Activated T-helper 17 cell treated with anti-CD3 and anti-CD28 coated beads, Interleukin-2, amount 50 U/mL, for 72 hours (primary cell): Measurements from ENCODE around the gene SLC36A1. TPM values are rescaled to one million over a fixed set of nuclear protein-coding genes. Genes with fewer than 3 reads are reported as not detected.

Experiments used
- ATAC-seq: fragments of 150-1000 bp; cut with Tn5 transposase; replicated peaks from 2 replicates; pipeline ENCODE4 v1.10.0; 2021; ENCODE audit warnings: mild to moderate bottlenecking, moderate library complexity
- H3K27ac Mint-ChIP-seq: one replicate; pipeline ENCODE4 v1.8.0; 2022; ENCODE audit warnings: mixed read lengths
- H3K27me3 Mint-ChIP-seq: one replicate; pipeline ENCODE4 v1.8.0; 2022; ENCODE audit warnings: mixed read lengths
- H3K36me3 Mint-ChIP-seq: one replicate; pipeline ENCODE4 v1.8.0; 2022; ENCODE audit warnings: low read depth, mild to moderate bottlenecking, mixed read lengths
- H3K4me1 Mint-ChIP-seq: one replicate; pipeline ENCODE4 v1.8.0; 2022; ENCODE audit warnings: mixed read lengths
- H3K4me3 Mint-ChIP-seq: one replicate; pipeline ENCODE4 v1.8.0; 2022; ENCODE audit warnings: mild to moderate bottlenecking, mixed read lengths
- H3K9me3 Mint-ChIP-seq: one replicate; pipeline ENCODE4 v1.8.0; 2022; ENCODE audit warnings: mixed read lengths
- total RNA-seq, 2 donors: library from RNA; stranded (reverse); gene quantifications; one replicate each; pipeline ENCODE4 v1.2.3, GENCODE V29; 2022

SLC36A1 gene
- total RNA-seq, 2 donors from 2014 or later: 5.6 TPM

GRCh38 chr5:151434570-151435237, 12.7 kb upstream of the SLC36A1 start:
- ATAC-seq: no peak
- Mint-ChIP-seq H3K27me3 (peaks cover 19% of the 10 kb centered on the region), H3K4me1 (no peaks in the 10 kb centered on the region), H3K4me3 (no peak overlapping the region), H3K36me3 (no peaks in the 10 kb centered on the region), H3K9me3 (no peaks in the 10 kb centered on the region), H3K27ac (no peak overlapping the region)

DNA sequence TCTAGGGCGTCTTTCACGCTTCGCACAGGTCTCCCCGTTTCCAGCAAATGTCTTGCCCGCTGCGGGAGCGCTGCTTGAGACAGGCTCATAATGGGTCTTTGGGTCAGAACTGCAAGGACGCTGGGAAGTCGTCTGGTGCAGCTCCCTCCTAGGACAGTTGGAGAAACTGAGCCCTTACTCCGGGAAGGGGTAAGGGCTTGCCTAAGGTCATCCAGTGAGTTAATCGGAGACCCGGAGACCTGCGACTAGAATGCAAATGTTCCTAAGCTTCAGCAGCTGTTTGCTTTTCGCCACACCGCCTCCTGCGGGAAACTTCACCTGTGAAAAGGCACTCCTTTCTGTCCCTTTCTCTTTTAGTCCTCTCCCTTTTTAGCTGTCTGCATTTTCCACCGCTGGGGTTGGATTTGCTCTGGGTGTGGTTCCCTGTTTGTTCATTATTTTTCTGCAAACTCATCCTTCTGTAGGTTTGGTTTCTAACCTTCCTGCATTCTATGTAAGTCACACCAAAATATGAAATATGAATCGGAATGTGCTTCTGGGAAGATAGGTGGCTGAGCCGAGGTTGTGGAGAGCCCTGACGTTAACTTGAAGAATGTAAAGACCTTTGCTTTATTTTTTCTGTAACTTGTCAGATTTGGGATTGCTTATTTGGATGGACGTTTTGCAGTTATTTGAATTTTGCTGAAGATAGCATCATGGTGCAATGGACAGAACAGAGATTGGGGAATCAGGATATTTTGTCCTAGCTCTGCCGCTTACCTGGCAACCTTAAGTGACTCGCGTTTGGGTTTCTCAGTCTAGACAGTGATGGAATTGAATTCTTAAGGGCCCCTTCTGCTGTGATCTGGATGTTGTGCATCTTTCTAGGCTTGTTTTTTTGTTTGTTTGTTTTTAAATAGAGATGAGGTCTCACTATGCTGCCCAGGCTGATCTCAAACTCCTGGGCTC, 909 bp downstream of the SLC36A1 start:
- Mint-ChIP-seq H3K4me3 (peak overlapping the region; percentile 88), H3K27ac (peak overlapping the region; percentile 88), H3K9me3 (no peaks in the 10 kb centered on the region), H3K36me3 (peaks cover 10% of the 10 kb centered on the region), H3K4me1 (peaks cover 24% of the 10 kb centered on the region), H3K27me3 (peaks cover 11% of the 10 kb centered on the region)
- peak; percentile 4 for ATAC-seq

DNA sequence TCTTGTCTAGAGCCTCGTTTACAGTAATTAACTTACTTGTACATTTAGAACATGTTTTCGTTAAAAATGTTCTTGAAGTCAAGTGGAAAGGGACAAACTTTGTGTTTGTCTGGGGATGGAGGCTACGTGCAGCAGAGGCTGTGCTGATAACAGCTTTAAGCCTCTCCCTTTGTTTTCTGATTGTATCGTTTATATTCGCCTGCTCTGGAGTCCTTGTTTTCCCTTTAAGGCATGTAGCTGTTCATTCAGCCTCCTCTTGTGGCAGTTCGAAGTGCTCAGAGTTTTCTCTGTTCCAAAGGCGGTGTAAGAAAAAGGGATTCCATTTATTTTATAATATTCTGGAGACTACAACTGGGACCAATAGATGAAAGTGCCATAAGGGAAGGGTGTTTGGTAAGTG, 1.9 kb downstream of the SLC36A1 start:
- H3K27ac Mint-ChIP-seq: no peak overlapping the region
- peaks cover 10% of the 10 kb centered on the region for H3K36me3 Mint-ChIP-seq
- H3K4me1 Mint-ChIP-seq: peaks cover 24% of the 10 kb centered on the region
- peak overlapping the region; percentile 88 for H3K4me3 Mint-ChIP-seq
- no peaks in the 10 kb centered on the region for H3K9me3 Mint-ChIP-seq
- no peak for ATAC-seq
- peaks cover 7% of the 10 kb centered on the region for H3K27me3 Mint-ChIP-seq

DNA sequence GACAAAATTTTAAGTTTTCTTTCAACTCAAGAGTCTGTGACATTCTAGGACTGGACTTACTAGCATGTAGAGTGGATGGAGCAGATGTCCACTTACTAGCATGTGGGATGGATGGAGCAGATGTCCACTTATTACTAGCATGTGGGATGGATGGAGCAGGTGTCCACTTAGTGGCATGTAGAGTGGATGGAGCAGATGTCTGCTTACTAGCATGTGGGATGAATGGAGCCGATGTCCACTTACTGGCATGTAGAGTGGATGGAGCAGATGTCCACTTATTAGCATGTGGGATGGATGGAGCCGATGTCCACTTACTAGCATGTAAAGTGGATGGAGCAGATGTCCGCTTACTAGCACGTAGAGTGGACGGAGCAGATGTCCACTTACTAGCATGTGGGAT, 2.4 kb downstream of the SLC36A1 start:
- no peak overlapping the region for H3K27ac Mint-ChIP-seq
- peaks cover 7% of the 10 kb centered on the region for H3K27me3 Mint-ChIP-seq
- peaks cover 24% of the 10 kb centered on the region for H3K4me1 Mint-ChIP-seq
- H3K4me3 Mint-ChIP-seq: no peak overlapping the region
- peaks cover 10% of the 10 kb centered on the region for H3K36me3 Mint-ChIP-seq
- H3K9me3 Mint-ChIP-seq: no peaks in the 10 kb centered on the region
- ATAC-seq: no peak

DNA sequence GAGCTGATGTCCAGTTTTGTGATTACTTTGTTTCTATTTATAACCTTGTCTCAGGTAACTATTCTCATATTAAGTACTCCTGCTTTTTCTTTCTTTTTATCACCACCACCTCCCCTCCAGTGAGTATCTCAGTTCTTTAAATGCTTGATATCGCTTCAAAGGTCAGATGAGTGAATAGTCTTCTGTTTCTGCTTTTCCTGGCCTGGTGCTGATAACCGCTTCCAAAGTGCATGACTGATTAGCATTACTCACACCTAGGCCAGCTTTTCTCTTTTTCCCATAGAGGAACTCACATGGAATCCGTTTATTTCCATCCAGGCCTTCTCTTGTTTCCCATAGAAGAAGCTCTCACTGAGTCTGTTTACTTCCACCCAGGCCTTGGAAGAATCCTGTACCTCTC, 3.2 kb downstream of the SLC36A1 start:
- no peak for ATAC-seq
- Mint-ChIP-seq H3K9me3 (no peaks in the 10 kb centered on the region), H3K4me1 (peaks cover 24% of the 10 kb centered on the region), H3K27ac (no peak overlapping the region), H3K36me3 (peaks cover 10% of the 10 kb centered on the region), H3K27me3 (peaks cover 4% of the 10 kb centered on the region), H3K4me3 (no peak overlapping the region)

DNA sequence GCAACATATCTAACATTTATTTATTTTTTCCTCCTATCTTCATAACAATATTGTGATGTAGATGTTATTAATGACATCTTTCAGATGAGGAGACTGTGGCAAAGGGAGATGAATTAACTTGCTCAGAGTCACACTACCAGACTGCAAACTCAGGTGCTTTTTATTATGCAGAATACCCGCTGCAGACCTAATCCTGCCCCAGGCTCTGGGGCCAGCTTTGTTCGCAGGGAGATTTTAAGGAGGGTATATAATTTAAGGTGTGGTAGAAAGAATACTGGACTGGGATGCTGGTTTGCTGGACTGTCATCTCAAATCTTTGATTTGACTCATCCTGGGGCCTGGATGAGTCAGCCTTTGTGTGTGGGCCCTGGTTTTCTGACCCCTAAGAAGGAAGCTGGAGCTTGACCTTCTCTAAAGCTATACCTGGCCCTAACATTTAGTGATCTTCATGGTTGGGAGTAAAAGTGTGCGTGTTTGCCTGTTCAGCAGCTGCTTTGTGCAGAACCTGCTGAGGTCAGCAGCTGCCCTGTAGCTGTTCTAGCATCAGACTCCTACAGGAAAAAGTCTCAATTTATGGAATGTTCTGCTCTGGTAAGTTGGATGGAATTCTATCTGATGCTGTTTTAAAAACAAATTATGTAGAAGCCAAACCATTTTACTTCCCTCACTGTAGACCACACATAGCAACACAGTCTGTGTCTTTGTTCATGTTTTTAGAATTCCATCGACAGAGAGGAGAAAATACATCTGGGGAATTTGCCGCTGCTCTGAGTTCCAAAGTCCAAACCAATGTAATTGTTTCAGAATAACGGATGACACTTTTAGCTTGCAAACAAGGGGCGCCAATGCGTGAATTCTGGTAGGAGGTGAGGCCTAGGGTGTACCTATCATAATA, 4.5 kb downstream of the SLC36A1 start:
- H3K27ac Mint-ChIP-seq: no peak overlapping the region
- ATAC-seq: peak; percentile 21
- H3K36me3 Mint-ChIP-seq: peaks cover 10% of the 10 kb centered on the region
- no peaks in the 10 kb centered on the region for H3K27me3 Mint-ChIP-seq
- H3K9me3 Mint-ChIP-seq: no peaks in the 10 kb centered on the region
- no peak overlapping the region for H3K4me3 Mint-ChIP-seq
- peaks cover 24% of the 10 kb centered on the region for H3K4me1 Mint-ChIP-seq

GRCh38 chr5:151454166-151454565, 6.8 kb downstream of the SLC36A1 start:
- Mint-ChIP-seq H3K36me3 (peaks cover 5% of the 10 kb centered on the region), H3K4me3 (no peak overlapping the region), H3K9me3 (no peaks in the 10 kb centered on the region), H3K4me1 (peaks cover 13% of the 10 kb centered on the region), H3K27ac (no peak overlapping the region), H3K27me3 (no peaks in the 10 kb centered on the region)
- no peak for ATAC-seq

DNA sequence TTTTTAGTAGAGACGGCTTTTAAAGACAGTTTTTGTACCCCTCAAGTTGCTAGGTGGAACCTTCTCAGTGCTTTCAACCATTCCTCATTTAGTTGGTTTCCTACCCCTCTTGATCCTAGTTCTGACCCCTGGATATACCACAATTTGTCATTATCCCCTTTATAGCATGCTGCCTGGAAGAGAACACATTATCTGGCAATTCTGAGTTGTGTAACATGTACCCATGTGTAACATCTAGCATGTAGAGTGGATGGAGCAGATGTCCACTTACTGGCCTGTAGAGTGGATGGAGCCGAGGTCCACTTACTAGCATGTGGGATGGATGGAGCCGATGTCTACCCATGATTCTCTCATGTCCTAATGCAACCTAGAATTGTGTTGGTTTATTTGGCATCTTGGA, 7.5 kb downstream of the SLC36A1 start:
- no peak for ATAC-seq
- Mint-ChIP-seq H3K36me3 (peaks cover 5% of the 10 kb centered on the region), H3K9me3 (no peaks in the 10 kb centered on the region), H3K27ac (no peak overlapping the region), H3K4me3 (no peak overlapping the region), H3K27me3 (no peaks in the 10 kb centered on the region), H3K4me1 (peaks cover 7% of the 10 kb centered on the region)

GRCh38 chr5:151456321-151456940, 9.0 kb downstream of the SLC36A1 start:
- no peaks in the 10 kb centered on the region for H3K9me3 Mint-ChIP-seq
- no peaks in the 10 kb centered on the region for H3K27me3 Mint-ChIP-seq
- no peak overlapping the region for H3K27ac Mint-ChIP-seq
- ATAC-seq: no peak
- H3K36me3 Mint-ChIP-seq: peaks cover 10% of the 10 kb centered on the region
- peaks cover 6% of the 10 kb centered on the region for H3K4me1 Mint-ChIP-seq
- no peak overlapping the region for H3K4me3 Mint-ChIP-seq

- Mint-ChIP-seq H3K36me3 (peaks cover 10% of the 10 kb centered on the region), H3K27me3 (no peaks in the 10 kb centered on the region), H3K4me1 (no peaks in the 10 kb centered on the region), H3K4me3 (no peak overlapping the region), H3K9me3 (no peaks in the 10 kb centered on the region), H3K27ac (no peak overlapping the region)
- no peak for ATAC-seq
Observed at GRCh38 chr5:151458314-151458713, 10.9 kb downstream of the SLC36A1 start.

- no peak for ATAC-seq
- Mint-ChIP-seq H3K4me1 (no peaks in the 10 kb centered on the region), H3K4me3 (no peak overlapping the region), H3K36me3 (peaks cover 20% of the 10 kb centered on the region), H3K9me3 (no peaks in the 10 kb centered on the region), H3K27ac (no peak overlapping the region), H3K27me3 (no peaks in the 10 kb centered on the region)
Observed at GRCh38 chr5:151459680-151460324, 12.4 kb downstream of the SLC36A1 start.

GRCh38 chr5:151461312-151461711, 13.9 kb downstream of the SLC36A1 start:
- Mint-ChIP-seq H3K27ac (no peak overlapping the region), H3K36me3 (peaks cover 34% of the 10 kb centered on the region), H3K4me1 (no peaks in the 10 kb centered on the region), H3K27me3 (no peaks in the 10 kb centered on the region), H3K9me3 (no peaks in the 10 kb centered on the region), H3K4me3 (no peak overlapping the region)
- peak; percentile 48 for ATAC-seq

GRCh38 chr5:151463137-151464029, 16.0 kb downstream of the SLC36A1 start:
- Mint-ChIP-seq H3K27ac (no peak overlapping the region), H3K4me1 (no peaks in the 10 kb centered on the region), H3K4me3 (no peak overlapping the region), H3K27me3 (no peaks in the 10 kb centered on the region), H3K9me3 (no peaks in the 10 kb centered on the region), H3K36me3 (peaks cover 46% of the 10 kb centered on the region)
- ATAC-seq: no peak
